Measurements from ENCODE around the gene ZBTB11. TPM values are rescaled to one million over a fixed set of nuclear protein-coding genes. Genes with fewer than 3 reads are reported as not detected.
"Not testable (repeated sequence)": the region's sequence is repeated elsewhere in the genome, so short reads cannot be mapped to it uniquely, and the experiment has no call there.

The ZBTB11 gene, protein sequence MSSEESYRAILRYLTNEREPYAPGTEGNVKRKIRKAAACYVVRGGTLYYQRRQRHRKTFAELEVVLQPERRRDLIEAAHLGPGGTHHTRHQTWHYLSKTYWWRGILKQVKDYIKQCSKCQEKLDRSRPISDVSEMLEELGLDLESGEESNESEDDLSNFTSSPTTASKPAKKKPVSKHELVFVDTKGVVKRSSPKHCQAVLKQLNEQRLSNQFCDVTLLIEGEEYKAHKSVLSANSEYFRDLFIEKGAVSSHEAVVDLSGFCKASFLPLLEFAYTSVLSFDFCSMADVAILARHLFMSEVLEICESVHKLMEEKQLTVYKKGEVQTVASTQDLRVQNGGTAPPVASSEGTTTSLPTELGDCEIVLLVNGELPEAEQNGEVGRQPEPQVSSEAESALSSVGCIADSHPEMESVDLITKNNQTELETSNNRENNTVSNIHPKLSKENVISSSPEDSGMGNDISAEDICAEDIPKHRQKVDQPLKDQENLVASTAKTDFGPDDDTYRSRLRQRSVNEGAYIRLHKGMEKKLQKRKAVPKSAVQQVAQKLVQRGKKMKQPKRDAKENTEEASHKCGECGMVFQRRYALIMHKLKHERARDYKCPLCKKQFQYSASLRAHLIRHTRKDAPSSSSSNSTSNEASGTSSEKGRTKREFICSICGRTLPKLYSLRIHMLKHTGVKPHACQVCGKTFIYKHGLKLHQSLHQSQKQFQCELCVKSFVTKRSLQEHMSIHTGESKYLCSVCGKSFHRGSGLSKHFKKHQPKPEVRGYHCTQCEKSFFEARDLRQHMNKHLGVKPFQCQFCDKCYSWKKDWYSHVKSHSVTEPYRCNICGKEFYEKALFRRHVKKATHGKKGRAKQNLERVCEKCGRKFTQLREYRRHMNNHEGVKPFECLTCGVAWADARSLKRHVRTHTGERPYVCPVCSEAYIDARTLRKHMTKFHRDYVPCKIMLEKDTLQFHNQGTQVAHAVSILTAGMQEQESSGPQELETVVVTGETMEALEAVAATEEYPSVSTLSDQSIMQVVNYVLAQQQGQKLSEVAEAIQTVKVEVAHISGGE
- total RNA-seq, result 68.2 TPM

DNA sequence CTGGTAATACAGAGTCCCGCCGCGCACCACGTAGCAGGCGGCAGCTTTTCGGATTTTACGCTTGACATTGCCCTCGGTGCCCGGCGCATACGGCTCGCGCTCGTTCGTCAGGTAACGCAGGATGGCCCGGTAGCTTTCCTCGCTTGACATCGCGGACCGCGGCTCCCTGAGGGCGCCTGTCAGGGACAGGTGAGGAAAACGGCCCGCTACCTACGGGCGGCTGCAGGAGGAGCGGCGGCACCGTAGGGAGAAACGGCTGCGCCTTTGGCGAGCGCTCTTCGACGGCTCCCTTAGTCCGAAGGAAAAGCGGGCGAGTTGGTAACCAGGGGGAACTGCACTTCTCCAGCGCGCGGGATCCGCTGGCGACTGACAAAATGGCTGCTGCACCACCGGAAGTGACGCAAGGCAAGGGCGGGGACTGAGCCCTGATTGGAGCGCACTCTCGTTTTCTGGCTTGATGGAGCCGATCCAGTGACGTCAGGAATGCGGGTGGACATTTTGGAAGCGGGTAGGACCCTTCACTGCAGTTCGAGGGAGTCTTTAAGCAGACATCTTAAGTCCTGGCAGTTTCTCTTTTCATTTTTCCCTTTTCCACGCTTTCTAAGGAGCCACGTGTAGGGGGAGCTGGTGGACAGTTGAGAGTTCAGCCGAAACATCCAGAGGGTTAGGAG, at the start of gene ZBTB11:
ZBTB11 (minus strand) TSS at position 368 of the 671 bp plus-strand sequence; CDS start at position 150, 218 bp downstream.
- DNase-seq, result no peak

- DNase-seq, result no peak
These were observed 49.0 kb upstream of the ZBTB11 start for GRCh38 chr3:101725890-101726275.

GRCh38 chr3:101725194-101725889, 48.4 kb upstream of the ZBTB11 start:
- DNase-seq, result no peak

DNA sequence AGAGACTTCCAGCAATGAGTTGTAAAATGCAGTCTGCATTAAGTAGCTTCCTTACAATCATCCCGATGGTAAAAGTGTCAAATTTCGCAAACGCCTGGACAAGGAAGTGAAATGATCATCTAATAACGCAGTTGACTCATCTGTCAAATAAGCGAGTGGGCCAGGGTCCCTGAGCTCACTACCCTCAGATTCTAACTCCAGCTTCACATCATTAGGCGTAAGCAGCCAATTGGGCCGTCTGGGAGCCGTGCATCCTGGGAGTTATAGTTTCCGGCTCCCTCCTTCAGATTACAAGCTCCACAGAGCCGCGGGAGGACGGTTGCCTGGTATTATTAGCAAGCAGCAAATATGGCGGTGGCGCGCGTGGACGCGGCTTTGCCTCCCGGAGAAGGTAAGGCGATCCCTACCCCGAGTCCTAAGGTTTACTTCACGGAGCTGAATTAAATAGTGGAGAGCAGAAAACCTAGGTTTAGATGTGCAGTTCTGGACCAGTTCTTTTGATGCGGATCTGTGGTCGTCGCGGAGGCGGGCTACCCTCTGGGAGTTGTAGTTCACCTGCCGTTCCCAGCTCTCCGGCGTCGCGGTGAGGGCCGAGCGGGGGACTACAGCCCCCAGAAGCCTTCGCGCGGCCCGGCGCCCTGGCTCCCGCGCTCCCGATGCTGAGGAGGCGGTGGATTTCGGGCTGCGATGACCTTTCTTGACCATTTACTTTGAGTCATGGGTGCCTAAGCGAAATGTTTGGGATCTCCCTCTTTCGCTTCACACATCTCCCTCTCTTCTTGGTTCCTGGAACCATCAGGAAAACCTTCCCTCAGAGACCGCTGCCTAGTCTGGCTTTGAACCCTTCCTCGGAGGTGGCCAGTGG, 47.6 kb upstream of the ZBTB11 start, which contains the start of gene CEP97:
CEP97 (plus strand) TSS at position 286 of the 865 bp plus-strand sequence; CDS start at position 349, 63 bp downstream.
- peak; percentile 93 for DNase-seq

DNA sequence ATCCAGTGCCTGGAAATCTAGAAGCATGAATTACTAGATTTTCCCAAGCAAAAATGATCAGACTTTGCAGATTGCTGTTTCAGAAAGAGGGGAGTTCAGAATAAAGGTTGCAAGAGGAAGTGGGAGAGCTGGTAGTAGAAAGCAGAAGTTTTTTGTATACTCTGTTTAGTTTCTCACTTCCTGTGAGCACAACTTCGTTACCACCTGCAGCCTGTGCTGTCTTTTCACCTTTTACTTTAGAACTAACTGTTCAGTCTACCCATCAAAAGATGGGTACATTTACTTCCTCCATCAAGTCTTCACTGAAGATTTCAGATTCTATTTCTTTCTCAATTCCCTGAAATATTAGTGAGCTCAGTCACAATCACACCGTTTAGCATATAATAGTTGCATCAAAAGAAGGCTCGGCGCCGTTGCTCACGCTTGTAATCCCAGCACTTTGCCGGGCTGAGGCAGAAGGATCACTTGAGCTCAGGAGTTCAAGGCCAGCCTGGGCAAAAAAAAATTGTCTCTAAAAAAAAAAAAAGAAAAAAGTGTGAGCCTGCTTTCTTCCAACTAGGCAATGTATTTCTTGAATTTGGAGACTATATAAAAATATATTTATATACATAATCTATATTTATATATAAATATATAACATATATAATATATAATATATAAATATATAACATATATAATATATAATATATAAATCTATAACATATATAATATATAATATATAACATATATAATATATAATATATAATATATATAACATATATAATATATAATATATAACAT, 45.7 kb upstream of the ZBTB11 start:
- DNase-seq, result no peak

DNA sequence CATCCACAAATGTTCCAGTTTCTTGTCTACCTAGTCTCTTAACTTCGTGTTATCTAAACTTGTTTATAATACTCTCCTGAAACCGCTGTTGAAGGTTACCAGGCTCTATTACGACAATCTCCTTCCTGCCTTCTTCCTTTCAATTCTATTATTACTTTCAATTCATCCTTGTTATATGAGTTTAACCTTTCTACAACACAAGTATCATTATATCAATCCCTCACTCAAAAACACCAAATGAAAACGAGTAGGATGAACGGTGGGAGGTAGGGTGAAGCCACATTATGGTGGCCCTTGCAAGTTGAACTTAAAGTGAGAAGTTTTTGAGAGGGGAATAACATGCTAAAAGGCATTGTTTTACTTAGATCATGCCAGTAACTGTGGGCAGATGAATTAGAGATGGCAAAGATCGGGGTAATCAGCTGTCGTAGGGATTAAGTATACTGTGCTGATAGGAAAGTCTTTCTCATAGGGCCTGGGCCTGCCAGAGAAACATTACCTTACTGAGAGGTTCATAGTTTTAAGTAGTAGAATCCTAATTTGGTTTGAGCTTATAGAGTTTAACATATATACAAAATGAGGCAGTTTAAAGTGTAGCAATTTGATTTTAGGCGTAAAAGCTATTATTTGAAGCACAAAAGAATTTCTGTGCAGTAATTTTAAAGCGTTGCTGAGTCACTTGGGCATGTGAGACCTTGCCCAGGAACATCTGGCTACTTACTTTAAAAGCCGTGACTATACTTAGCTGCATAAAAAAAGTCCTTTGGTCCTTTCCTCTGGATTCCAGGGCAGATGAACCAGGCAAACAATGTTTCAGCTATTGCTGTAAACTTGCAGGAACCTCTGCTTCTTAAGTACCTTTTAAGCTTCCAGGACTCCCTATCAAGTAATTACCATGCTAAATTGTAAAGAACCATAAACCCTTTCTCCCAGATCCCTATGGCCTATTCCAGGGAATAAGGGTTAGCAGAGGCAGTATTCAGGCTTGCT, 44.2 kb upstream of the ZBTB11 start:
- DNase-seq, result no peak

DNA sequence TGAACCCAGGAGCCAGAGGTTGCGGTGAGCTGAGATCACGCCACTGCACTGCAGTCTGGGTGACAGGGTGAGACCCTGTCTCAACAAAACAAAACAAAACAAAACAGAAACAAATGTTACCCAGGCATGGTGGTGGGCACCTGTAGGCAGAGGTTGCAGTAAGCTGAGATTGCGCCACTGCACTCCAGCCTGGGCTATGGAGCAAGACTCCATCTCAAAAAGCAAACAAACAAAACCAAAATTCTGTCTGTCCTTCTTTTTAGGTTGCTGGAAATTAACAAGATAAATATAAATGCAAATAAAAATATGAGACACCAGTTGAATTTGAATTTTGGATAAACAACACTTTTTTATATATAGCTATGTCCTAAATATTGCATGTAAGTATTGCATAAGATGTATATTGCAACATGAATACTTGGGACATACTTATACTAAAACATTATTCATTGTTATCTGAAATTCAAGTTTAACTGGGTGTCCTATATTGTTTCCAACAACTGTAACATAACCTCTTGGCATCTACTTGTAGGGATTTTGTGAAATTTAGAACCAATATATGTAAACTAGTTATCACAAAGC, 42.8 kb upstream of the ZBTB11 start:
- DNase-seq, result no peak

GRCh38 chr3:101718455-101718854, 41.5 kb upstream of the ZBTB11 start:
- DNase-seq, result no peak

DNA sequence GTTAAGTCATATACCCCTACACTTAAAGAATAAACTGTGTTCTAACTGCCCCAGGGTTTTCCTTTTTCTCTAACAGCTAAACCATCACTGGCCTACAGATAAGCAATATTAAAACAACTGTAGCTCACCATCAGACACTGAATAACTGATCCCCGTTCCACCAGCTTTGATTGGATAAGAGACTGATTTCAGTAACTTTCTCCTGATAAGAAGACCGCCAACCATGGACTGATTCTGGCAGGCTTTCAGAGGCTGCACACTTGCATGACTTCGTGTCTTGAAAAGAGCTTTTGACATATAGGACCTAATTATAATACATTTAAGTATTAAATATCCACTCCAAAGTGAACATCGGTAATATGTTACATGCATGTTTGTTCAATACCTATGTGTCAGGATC, 32.2 kb upstream of the ZBTB11 start:
- DNase-seq, result no peak

GRCh38 chr3:101704639-101705038, 27.7 kb upstream of the ZBTB11 start:
- DNase-seq, result not testable (repeated sequence)

GRCh38 chr3:101703169-101703568, 26.2 kb upstream of the ZBTB11 start:
- DNase-seq, result no peak

DNA sequence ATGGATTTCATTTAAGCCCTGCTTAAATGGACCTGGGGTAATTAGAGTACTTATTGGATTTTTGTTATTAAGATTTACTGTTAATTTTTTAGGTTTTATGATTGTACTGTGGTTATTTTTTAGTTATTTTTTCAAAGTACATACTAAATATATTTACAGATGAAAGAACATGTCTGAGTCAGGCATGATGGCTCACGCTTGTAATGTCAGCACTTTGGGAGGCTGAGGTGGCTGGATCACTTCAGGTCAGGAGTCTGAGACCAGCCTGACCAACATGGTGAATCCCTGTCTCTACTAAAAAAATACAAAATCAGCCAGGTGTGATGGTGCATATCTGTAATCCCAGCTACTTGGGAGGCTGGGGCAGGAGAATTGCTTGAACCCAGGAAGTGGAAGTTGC, 25.8 kb upstream of the ZBTB11 start:
- no peak for DNase-seq

GRCh38 chr3:101701696-101702634, 25.0 kb upstream of the ZBTB11 start:
- no peak for DNase-seq

- no peak for DNase-seq
These were observed 18.9 kb upstream of the ZBTB11 start for GRCh38 chr3:101695779-101696372.

DNA sequence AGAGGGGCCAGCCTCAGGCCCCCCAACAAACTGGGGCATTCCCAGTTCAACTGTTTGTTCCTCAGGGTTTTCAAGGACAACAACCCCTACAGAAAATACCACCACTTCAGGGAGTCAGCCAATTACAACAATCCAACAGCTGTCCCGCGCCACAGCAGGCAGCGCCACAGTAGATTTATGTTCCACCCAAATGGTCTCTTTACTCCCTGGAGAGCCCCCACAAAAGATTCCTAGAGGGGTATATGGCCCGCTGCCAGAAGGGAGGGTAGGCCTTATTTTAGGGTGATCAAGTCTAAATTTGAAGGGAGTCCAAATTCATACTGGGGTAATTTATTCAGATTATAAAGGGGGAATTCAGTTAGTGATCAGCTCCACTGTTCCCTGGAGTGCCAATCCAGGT, 17.9 kb upstream of the ZBTB11 start:
- DNase-seq, result not testable (repeated sequence)

DNA sequence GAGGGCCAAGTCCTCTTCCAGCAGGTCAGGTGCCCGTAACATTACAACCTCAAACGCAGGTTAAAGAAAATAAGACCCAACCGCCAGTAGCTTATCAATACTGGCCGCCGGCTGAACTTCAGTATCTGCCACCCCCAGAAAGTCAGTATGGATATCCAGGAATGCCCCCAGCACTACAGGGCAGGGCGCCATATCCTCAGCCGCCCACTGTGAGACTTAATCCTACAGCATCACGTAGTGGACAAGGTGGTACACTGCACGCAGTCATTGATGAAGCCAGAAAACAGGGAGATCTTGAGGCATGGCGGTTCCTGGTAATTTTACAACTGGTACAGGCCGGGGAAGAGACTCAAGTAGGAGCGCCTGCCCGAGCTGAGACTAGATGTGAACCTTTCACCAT, 16.6 kb upstream of the ZBTB11 start:
- DNase-seq, result not testable (repeated sequence)

All from occipital lobe (tissue), 2 donors.